Measurements from ENCODE around the gene TNFSF12. TPM values are rescaled to one million over a fixed set of nuclear protein-coding genes. Genes with fewer than 3 reads are reported as not detected.

Gene TNFSF12
- total RNA-seq, 1 experiment from 2014 or later: 7.1 TPM

DNA sequence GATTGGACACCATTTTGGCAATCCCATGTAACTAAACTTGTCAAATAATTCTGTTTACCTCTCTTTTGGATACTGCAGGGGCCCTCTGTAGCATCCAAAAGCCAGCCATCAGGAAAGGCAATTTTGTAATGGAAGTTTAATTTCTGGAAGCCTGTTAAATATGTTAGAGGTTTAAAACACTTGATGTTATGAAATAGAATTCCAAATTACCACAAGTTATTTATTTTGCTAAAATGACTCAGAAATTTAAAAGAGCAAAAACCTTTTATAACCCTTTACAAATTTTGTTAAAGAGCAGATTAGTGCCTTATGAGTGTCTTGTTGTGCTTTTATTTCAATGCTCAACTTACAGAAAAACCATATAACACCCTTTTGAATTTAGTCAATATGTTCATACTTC is 20.0 kb upstream of the TNFSF12 start:
- Histone ChIP-seq H2BK20ac (ENCODE audit: low read depth, low read length, poor library complexity, severe bottlenecking) (no peak overlapping the region), H3K14ac (ENCODE audit: insufficient read depth, low read length) (no peak overlapping the region), H3K79me2 (ENCODE audit: insufficient read depth, low read length) (no peaks in the 10 kb centered on the region), H2AK5ac (ENCODE audit: insufficient read length, low read length) (no peak overlapping the region), H3K4ac (ENCODE audit: low read depth, low read length) (no peak overlapping the region), H4K8ac (replicated peaks; ENCODE audit: insufficient read length, low read depth, low read length) (no peak overlapping the region), H4K91ac (ENCODE audit: insufficient read length, low read depth, low read length) (no peak overlapping the region), H3K23ac (ENCODE audit: insufficient read length, low read depth, low read length) (no peak overlapping the region), H4K20me1 (ENCODE audit: control insufficient read depth, insufficient read depth, insufficient read length) (no peaks in the 10 kb centered on the region), H3K4me1 (ENCODE audit: insufficient read depth, low read length) (no peaks in the 10 kb centered on the region), H3K9ac (ENCODE audit: extremely low read depth, insufficient read length, low read length) (no peak overlapping the region), H2BK120ac (ENCODE audit: low read depth, low read length, poor library complexity, severe bottlenecking) (no peak overlapping the region), H3K27me3 (ENCODE audit: insufficient read depth, low read length) (no peaks in the 10 kb centered on the region), H2AFZ (ENCODE audit: low read length) (no peak overlapping the region), H2BK5ac (ENCODE audit: insufficient read length, low read length) (no peak overlapping the region), H3T11ph (ENCODE audit: low read length) (no peak overlapping the region), H3K23me2 (ENCODE audit: insufficient read length, low read depth, low read length, poor library complexity, severe bottlenecking) (no peaks in the 10 kb centered on the region), H3K4me2 (ENCODE audit: insufficient read depth, insufficient read length, low read length) (no peak overlapping the region), H3K27ac (ENCODE audit: insufficient read length, low read depth, low read length) (no peak overlapping the region), H2BK12ac (ENCODE audit: insufficient read length, low read depth, low read length) (no peak overlapping the region), H3K56ac (ENCODE audit: insufficient read length, low read depth, low read length) (no peak overlapping the region), H3K18ac (ENCODE audit: insufficient read length, low read depth, low read length) (no peak overlapping the region), H3K9me3 (ENCODE audit: control insufficient read depth, low read depth, low read length) (no peaks in the 10 kb centered on the region), H2BK15ac (ENCODE audit: low read depth, low read length) (no peak overlapping the region), H4K5ac (ENCODE audit: insufficient read length, low read depth, low read length) (no peak overlapping the region), H3K79me1 (ENCODE audit: insufficient read depth, low read depth, low read length, poor library complexity, severe bottlenecking) (no peaks in the 10 kb centered on the region)
- Mint-ChIP-seq H3K4me1 (no peaks in the 10 kb centered on the region), H3K27me3 (ENCODE audit: low read depth) (peaks cover 10% of the 10 kb centered on the region), H3K27ac (no peak overlapping the region), H3K4me3 (no peak overlapping the region), H3K9me3 (peaks cover 27 to 32% of the 10 kb centered on the region in 2 experiments), H3K36me3 (ENCODE audit: insufficient read depth in 1 of 3, low read depth in 3 of 3) (peaks cover 6 to 11% (median 9%) of the 10 kb centered on the region in 3 experiments; a peak in 6 of 7 replicates)
- no peak for DNase-seq
- TF ChIP-seq, protein P1, sequence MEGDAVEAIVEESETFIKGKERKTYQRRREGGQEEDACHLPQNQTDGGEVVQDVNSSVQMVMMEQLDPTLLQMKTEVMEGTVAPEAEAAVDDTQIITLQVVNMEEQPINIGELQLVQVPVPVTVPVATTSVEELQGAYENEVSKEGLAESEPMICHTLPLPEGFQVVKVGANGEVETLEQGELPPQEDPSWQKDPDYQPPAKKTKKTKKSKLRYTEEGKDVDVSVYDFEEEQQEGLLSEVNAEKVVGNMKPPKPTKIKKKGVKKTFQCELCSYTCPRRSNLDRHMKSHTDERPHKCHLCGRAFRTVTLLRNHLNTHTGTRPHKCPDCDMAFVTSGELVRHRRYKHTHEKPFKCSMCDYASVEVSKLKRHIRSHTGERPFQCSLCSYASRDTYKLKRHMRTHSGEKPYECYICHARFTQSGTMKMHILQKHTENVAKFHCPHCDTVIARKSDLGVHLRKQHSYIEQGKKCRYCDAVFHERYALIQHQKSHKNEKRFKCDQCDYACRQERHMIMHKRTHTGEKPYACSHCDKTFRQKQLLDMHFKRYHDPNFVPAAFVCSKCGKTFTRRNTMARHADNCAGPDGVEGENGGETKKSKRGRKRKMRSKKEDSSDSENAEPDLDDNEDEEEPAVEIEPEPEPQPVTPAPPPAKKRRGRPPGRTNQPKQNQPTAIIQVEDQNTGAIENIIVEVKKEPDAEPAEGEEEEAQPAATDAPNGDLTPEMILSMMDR (conservative IDR thresholded peaks at IDR 0.05): no peak

Data from H9 (cell line).